ELF-1 (cell line): ENCODE data around the gene IL17RC.

Experiments
- DNase-seq: peaks from one replicate; pipeline ENCODE4 v3.0.0-alpha.2; 2016; ENCODE audit warnings: low read depth, low spot score

The IL17RC gene

GRCh38 chr3:9944271-9944670 is 27.4 kb downstream of the IL17RC start:
- no peak for DNase-seq

DNA sequence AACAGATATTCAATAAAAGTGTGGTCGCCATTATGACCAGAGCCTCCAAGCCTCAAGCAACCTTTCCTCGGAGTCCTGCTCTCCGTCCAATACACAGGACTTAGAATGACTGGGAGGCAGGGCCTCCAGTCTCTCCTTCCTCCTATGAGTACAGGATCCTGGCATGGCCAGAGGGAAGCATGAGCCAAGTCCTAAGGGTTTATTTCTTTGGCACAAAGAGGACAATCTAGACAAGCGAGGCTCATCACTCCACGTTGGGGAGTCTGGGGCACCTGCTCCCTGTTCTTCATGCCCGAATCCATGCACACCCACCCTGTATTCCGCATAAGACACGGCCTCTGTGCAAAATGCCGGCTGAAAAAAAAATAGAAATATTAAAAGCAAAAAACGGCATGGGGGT is 28.5 kb downstream of the IL17RC start:
- no peak for DNase-seq

DNA sequence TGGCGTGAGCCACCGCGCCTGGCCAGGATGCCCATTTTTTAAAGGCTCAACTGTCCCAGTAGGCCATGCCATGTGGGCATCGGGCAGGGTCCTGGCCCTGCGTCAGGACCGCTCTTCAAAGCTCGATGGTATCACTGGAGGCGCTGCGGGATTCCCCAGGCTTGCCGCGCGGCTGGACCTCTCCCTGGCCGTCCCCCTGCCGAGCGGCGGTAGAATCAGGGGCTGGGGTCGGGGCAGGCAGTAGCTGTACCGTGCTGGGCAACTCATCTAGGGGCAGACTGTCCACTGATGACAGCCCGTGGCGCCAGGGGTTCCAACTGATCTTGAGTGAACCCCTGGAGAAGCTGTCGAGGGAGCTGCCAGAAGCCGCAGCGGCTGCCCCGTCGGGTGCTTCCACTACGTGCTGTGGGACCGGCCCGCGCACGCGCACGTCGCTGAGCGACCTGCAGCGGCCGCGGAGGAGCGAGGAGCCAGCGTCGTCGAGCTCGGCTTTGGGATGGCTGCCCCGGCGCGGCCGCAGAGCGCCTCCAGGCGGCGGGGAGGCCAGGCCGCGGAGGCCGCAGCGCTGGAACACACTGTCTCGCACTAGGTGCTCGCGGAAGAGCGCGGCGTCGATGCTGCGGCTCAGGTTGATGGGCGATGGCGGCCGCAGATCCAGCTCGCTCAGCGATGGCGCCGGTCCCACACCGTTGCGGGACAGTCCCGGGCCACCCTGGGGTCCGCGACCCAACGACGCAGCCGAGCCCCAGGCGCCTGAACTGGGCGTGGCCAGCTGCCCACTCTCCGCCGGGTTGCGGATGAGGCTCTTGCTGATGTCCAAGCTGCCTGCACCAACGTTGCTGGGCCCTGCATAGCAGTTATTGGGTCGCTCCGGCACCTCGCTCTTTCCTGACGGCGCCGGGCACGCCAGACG is 29.5 kb downstream of the IL17RC start:
- DNase-seq = peak; percentile 95

- DNase-seq = peak; percentile 84
Measured at GRCh38 chr3:9947025-9947995, 30.4 kb downstream of the IL17RC start.

- no peak for DNase-seq
Measured at GRCh38 chr3:9948586-9948985, 31.7 kb downstream of the IL17RC start.

DNA sequence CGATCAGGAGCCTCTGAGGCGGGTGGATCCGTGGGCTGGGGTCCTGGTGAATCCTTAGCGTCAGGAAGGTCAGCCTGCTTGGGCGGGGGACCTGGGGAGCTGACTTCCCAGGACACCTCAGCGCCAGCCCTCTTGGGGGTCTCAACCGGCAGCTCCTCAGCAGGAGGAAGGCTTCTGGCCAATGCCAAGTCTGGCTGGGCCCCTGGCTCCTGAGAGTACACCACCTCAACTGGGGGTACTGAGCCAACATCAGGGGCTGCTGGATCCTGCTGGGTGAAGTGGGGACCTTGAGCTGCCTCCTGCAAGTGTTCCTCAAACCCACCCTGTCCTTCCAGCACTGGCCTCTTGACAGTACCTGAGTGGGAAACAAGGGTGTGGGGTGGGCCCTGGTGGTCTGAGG is 32.2 kb downstream of the IL17RC start:
- no peak for DNase-seq

GRCh38 chr3:9949626-9950025 is 32.7 kb downstream of the IL17RC start:
- DNase-seq = no peak

- no peak for DNase-seq
Measured at GRCh38 chr3:9951126-9951525, 34.2 kb downstream of the IL17RC start.

- no peak for DNase-seq
Measured at GRCh38 chr3:9951598-9951961, 34.7 kb downstream of the IL17RC start.

DNA sequence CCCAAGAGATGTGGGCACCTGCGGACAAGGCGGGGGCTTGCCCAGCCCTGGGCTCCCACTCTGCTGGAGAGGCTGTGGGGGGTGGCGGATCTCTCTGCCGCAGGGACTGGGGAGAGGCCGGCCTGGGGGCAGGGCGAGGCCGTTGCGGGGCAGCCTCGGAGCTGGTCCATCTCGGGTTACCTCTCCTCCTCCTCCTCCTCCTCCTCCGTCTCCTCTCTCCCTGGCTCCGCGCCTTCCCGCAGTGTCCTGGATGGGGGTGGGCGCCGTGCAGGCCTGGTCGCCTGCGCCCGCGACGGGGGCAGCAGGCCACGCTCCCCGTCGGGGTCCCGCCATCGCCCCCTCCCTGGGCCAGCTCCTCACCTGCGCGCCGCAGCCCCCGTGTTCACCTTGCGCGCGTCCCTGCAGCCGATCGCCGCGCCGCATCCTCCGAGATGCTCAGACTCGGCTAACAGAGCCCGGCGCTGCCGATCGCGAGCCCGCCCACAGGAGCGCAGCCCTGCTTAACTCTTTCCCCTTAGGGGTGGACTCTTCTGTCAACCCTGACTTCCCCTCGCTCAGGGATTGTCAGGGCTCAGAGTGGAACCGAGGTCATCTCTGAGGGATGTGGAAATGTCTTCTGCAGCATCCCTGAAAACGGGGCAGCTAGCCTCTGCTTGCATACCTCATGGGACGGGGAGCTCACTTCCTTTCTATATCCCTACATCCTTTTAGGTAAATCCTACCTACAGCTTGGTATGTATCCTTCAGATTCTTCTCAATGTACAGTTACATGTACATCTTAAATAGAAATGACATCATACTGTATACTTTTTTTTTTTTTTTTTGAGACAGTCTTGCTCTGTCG is 35.3 kb downstream of the IL17RC start, which contains the start of gene PRRT3:
TSS of gene PRRT3 (minus strand) at position 447 of the 844 bp plus-strand sequence. CDS start 2,293 bp downstream, outside the sequence.
- peak; percentile 62 for DNase-seq

GRCh38 chr3:9955067-9955502 is 38.2 kb downstream of the IL17RC start:
- no peak for DNase-seq

GRCh38 chr3:9955611-9956352 is 38.9 kb downstream of the IL17RC start:
- DNase-seq = no peak

DNA sequence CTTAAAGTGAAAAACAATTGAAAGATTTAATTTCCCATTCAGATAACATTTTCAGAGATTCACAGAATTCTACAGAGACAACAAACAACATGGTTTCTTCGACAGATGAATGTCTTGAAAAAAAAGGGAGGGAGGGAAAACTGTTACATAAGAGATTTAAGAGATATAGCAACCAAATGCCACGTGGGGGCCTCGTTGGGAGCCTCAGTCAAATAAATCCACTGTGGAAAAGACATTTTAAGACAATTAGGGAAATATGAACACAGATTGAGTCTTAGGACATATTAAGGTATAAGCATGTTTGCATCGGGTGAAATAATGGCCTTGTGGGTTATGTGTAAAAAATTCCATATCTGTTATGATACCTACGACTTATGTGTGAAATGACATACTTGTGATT is 40.3 kb downstream of the IL17RC start:
- no peak for DNase-seq

DNA sequence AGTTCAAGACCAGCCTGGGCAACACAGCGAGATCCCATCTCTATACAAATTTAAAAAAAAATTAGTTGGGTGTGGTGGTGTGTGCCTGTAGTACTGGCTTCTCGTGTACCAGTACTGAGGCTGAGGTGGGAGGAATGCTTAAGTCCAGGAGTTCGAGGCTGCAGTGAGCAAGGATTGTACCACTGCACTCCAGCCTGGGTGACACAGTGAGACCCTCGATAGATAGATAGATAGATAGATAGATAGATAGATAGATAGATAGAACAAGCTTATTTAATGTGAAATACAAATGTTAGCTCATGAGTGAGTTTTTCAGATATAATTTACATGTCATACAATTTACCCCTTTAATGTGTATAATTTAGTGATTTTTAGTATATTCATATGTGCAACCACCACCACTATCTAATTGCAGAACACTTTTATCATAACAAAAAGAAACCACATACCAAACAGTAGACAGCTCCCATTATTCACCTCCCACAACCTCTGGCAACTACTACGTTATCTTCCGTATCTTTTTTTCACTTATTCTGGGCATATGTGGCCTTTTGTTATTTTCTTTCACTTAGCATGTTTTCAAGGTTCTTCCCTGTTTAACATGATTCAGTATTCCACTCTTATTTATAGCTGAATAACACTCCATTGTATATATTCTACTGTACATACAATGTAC is 48.4 kb downstream of the IL17RC start:
- DNase-seq = no peak

- no peak for DNase-seq
Measured at GRCh38 chr3:9966841-9967240, 49.9 kb downstream of the IL17RC start.

DNA sequence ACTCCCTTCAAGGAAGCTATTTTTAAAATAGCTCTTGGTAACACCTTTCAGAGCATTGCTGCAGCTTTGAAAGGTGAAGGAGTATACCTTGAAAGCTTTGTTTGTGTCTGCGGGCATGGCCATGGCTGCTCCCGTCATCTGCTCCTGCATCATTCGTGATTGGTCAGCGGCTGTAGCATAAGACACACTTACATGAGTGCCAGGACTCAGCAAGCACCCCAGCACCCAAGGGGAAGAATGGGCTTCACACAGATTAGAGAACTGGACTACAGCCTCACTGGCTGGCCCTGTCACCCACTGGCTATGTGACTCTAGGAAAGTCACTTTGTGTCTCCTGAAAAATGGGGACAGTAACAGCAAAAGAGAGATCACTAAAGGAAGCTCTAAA is 52.7 kb downstream of the IL17RC start:
- no peak for DNase-seq

DNA sequence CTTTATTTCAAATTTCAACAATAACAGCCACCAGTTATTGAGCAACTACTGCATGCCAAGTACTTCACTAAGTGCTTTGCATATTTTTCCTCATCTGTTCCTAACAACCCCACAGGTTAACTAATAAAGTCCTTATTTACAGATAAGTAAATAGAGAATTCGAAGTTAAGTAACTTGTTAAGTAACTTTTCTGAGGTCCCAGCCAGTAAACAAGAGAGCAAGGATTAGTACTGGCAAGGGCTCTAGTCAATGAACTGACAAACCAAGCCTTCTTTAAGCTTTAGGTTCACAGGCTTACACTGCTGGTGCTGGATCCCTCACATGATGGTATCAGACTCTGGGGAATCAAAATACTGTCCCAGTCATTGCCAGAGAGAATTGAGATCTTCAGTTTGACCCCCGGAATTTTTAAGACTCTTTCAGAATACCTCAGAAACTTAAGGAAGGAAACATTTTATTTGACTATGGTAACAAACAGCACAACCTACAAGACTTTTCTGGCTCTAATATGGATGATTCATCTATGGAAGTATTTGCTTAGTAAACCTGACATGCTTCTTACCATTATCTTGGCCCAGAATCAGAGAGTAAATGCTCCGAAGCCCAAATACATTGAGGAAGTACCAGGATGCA is 53.2 kb downstream of the IL17RC start:
- DNase-seq = no peak

DNA sequence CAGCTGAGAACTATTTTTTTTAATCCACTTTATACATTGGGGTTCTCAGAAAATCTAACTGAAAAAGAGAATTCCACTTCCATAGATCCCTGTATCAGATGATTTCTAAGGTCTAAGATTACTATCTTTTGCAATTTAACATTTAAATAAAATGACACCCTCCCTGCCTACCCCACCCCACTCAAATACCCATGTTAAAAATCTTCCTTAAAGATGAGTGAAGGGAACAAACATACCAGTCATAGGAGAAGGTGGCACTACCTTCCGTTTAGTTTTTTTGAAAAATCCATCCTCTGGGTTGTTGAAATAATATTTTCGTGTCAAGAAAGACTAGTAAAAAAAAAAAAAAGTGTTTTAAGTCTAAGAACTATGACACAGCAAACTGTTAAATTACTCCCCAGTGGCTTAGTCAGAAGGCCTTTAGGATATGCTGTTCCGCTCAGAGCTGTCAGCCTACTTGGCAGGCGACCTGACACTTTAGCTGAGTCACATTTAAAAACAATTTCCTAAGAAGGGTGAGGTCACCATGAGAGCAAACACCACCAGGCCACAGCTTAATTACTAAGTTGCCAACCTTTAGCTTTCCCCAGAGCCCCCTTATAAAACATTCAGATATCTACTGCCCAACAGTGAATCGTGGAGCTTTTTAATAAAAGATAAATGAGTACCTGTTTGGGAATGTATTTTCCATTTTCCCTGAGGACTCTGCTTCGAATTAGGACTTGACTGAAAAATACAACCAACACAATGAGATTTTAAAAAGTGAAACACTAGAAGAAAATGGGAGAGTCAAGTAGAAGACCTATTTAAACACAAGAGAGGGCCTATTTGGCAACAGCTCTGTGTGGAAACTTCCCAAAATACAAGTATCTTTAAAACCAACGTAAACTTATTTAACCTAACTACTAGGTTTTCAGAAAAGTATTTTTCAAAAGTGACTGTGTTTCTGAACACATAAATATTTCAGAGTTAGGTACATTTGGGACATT is 60.1 kb downstream of the IL17RC start:
- DNase-seq = no peak
